HCT116 (cell line): Measurements from ENCODE around the gene EPDR1. TPM values are rescaled to one million over a fixed set of nuclear protein-coding genes. Genes with fewer than 3 reads are reported as not detected.

Experiments used
- ATAC-seq: fragments of 200-7000 bp; cut with Tn5 transposase; 2 replicates; pipeline ENCODE4 v1.9.1; 2020; ENCODE audit warnings: mild to moderate bottlenecking, moderate library complexity
- BruUV-seq: library from RNA; stranded (reverse); fragments of 400-500 nt; replicated peaks from 2 replicates; lab custom pipeline; 2021; lab: Mats Ljungman, UMichigan
- CTCF ChIA-PET: fragments of 300-600 bp; sonication (Branson Sonifier 250); formaldehyde crosslinking; loops from one replicate; lab custom pipeline; 2021; ENCODE audit warnings: antibody characterized with exemption; lab: Charles Lee
- POLR2A ChIA-PET: fragments of 300-600, 350-600 bp; sonication (Branson Sonifier 250); formaldehyde crosslinking; loops from one replicate; lab custom pipeline; 2021; ENCODE audit warnings: antibody characterized with exemption; lab: Charles Lee
- RAD21 ChIA-PET, 2 experiments: fragments of 300-600 bp; sonication (Branson Sonifier 250); formaldehyde crosslinking; loops; one replicate each; lab custom pipeline; 2023; ENCODE audit warnings: low total read pairs in 2 of 2; ENCODE audit not compliant: uncharacterized antibody in 2 of 2, unreplicated experiment in 2 of 2, low non-redundant PET in 1 of 2; lab: Charles Lee
- DNase-seq: peaks from one replicate; pipeline ENCODE4 v3.0.0-alpha.2; 2010; ENCODE audit warnings: low read depth, low spot score
- H2AFZ ChIP-seq: fragments of 200-600 bp; shearing (Covaris generic), sonication (generic); 2 replicates; pipeline ENCODE4 v1.6.1; 2017; ENCODE audit warnings: low read depth, mixed run types, mixed read lengths, antibody characterized with exemption, low read length; ENCODE audit not compliant: poor library complexity, severe bottlenecking
- H3K27ac ChIP-seq: 2 replicates; pipeline ENCODE4 v1.5.1; 2012; ENCODE audit warnings: low read depth, low read length
- H3K27me3 ChIP-seq: fragments of 200-600 bp; sonication (generic); 2 replicates; pipeline ENCODE4 v1.6.1; 2016; ENCODE audit warnings: mixed run types, low read length, mixed read lengths; ENCODE audit not compliant: insufficient read depth
- H3K36me3 ChIP-seq, 2 experiments: fragments of 200-500 bp in 1 of 2; fragments of 200-600 bp in 1 of 2; sonication (Bioruptor generic) in 1 of 2; sonication (generic) in 1 of 2; 2 replicates each; pipeline versions ENCODE4 v1.5.1 to v1.6.1; 2014 to 2016; ENCODE audit warnings: low read length in 2 of 2, inconsistent platforms in 1 of 2, mixed read lengths in 1 of 2, mixed run types in 1 of 2; ENCODE audit not compliant: insufficient read depth in 2 of 2, control insufficient read depth in 1 of 2
- H3K4me1 ChIP-seq, 2 experiments: fragments of 200-600 bp in 1 of 2; sonication (generic) in 1 of 2; 2 replicates each; pipeline versions ENCODE4 v1.5.1 to v1.6.1; 2012 to 2017; ENCODE audit warnings: low read length in 2 of 2, inconsistent platforms in 1 of 2, mild to moderate bottlenecking in 1 of 2, mixed read lengths in 1 of 2, mixed run types in 1 of 2, moderate library complexity in 1 of 2; ENCODE audit not compliant: insufficient read depth in 2 of 2, control insufficient read depth in 1 of 2
- H3K4me2 ChIP-seq: fragments of 200-600 bp; sonication (generic); 2 replicates; pipeline ENCODE4 v1.6.1; 2017; ENCODE audit warnings: mixed run types, low read length, mixed read lengths
- H3K4me3 ChIP-seq, 2 experiments: fragments of 200-600 bp in 1 of 2; sonication (generic) in 1 of 2; replicated peaks in 1 of 2; 2 replicates each; pipeline ENCODE4 v1.5.1; 2011 to 2016; ENCODE audit warnings: low read length in 2 of 2, control low read depth in 1 of 2, low read depth in 1 of 2, mild to moderate bottlenecking in 1 of 2, mixed read lengths in 1 of 2, mixed run types in 1 of 2
- H3K79me2 ChIP-seq: fragments of 200-600 bp; sonication (generic); 2 replicates; pipeline ENCODE4 v1.6.1; 2017; ENCODE audit warnings: mild to moderate bottlenecking, mixed run types, low read length, moderate library complexity, mixed read lengths; ENCODE audit not compliant: insufficient read depth
- H3K9ac ChIP-seq: fragments of 200-600 bp; sonication (generic); 2 replicates; pipeline ENCODE4 v1.6.1; 2016; ENCODE audit warnings: low read length, mixed read lengths
- H3K9me2 ChIP-seq: fragments of 200-600 bp; sonication (generic), shearing (Covaris generic); 2 replicates; pipeline ENCODE4 v1.6.1; 2017; ENCODE audit warnings: mixed run types, mild to moderate bottlenecking, moderate library complexity; ENCODE audit not compliant: insufficient read depth
- H3K9me3 ChIP-seq, 2 experiments: fragments of 200-500 bp in 1 of 2; fragments of 200-600 bp in 1 of 2; sonication (Bioruptor generic) in 1 of 2; sonication (generic) in 1 of 2; 2 replicates each; pipeline ENCODE4 v1.6.1; 2014 to 2017; ENCODE audit warnings: low read length in 2 of 2, mixed read lengths in 2 of 2, inconsistent platforms in 1 of 2, low read depth in 1 of 2, mild to moderate bottlenecking in 1 of 2, mixed run types in 1 of 2, moderate library complexity in 1 of 2; ENCODE audit not compliant: control insufficient read depth in 1 of 2, insufficient read depth in 1 of 2
- H4K20me1 ChIP-seq: fragments of 200-600 bp; sonication (generic), shearing (Covaris generic); 2 replicates; pipeline ENCODE4 v1.6.1; 2017; ENCODE audit warnings: mixed run types, mild to moderate bottlenecking, moderate library complexity; ENCODE audit not compliant: insufficient read depth
- CEBPB ChIP-seq: IDR thresholded peaks from 2 replicates; pipeline ENCODE4 v1.6.1; 2012; ENCODE audit warnings: low read depth
- EGR1 ChIP-seq: IDR thresholded peaks from 2 replicates; pipeline ENCODE4 v1.6.1; 2012; ENCODE audit warnings: low read depth
- EZH2phosphoT487 ChIP-seq: fragments of 200-600 bp; IDR thresholded peaks from 2 replicates; pipeline ENCODE4 v1.6.1; 2018; ENCODE audit warnings: antibody characterized with exemption, borderline replicate concordance
- FOSL1 ChIP-seq: IDR thresholded peaks from 2 replicates; pipeline ENCODE4 v1.6.1; 2012; ENCODE audit warnings: low read depth
- JUND ChIP-seq: IDR thresholded peaks from 2 replicates; pipeline ENCODE4 v1.6.1; 2012
- POLR2A ChIP-seq: IDR thresholded peaks from 2 replicates; pipeline ENCODE4 v1.7.0; 2011; ENCODE audit warnings: borderline replicate concordance; ENCODE audit not compliant: insufficient read depth, insufficient read length; ENCODE audit errors: extremely low read depth
- REST ChIP-seq: IDR thresholded peaks from 2 replicates; pipeline ENCODE4 v1.6.1; 2012; ENCODE audit warnings: low read depth
- SIN3A ChIP-seq: IDR thresholded peaks from 2 replicates; pipeline ENCODE4 v1.6.1; 2012; ENCODE audit warnings: low read depth
- SRF ChIP-seq: IDR thresholded peaks from 2 replicates; pipeline ENCODE4 v1.6.1; 2012; ENCODE audit warnings: low read depth
- TCF7L2 ChIP-seq: IDR thresholded peaks from 2 replicates; pipeline ENCODE4 v1.7.0; 2011; ENCODE audit warnings: borderline replicate concordance, inconsistent platforms; ENCODE audit not compliant: insufficient read depth, insufficient read length; ENCODE audit errors: extremely low read depth
- YY1 ChIP-seq: IDR thresholded peaks from 2 replicates; pipeline ENCODE4 v1.6.1; 2011; ENCODE audit warnings: low read length, low read depth, moderate library complexity, mild to moderate bottlenecking; ENCODE audit not compliant: insufficient replicate concordance; ENCODE audit errors: extremely low read depth
- intact Hi-C: fragments of 100-400 bp; cut with micrococcal nuclease; formaldehyde crosslinking; loops from 2 replicates; pipeline ENCODE4 v1.10.0; 2022
- total RNA-seq: library from RNA; stranded (reverse); gene quantifications from one replicate; pipeline ENCODE4 v1.2.1, GENCODE V29; 2021; ENCODE audit not compliant: unreplicated experiment

EPDR1 gene
- total RNA-seq, 1 experiment from 2014 or later = 8.0 TPM

GRCh38 chr7:37974711-37975110 lies 54.3 kb downstream of the EPDR1 start (continued):
- TF ChIP-seq REST (no peak), YY1 (no peak), EGR1 (no peak), EZH2phosphoT487 (no peak), CEBPB (no peak)

DNA sequence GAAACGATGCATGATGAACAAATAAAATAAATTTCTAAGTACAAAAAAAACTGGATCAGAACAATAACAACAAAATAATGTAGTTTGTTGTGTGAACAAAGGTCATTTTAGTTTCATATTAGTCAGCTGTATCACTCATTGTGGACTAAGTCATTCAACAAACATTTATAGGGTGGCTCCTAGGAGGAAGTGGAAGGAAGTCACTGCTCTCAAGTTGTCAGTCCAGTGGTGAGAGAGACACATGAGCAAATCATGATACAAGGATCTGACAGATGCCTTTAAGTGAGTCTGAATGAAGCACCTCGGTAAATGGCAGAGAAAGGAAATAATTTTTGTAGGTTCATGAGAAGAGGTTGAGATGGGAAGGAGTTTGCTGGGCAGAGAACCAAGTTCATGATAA lies 56.8 kb downstream of the EPDR1 start:
- Histone ChIP-seq H3K79me2 (no peaks in the 10 kb centered on the region), H3K9me2 (no peaks in the 10 kb centered on the region), H3K4me2 (no peak overlapping the region), H3K9me3 (no peaks in the 10 kb centered on the region), H3K27me3 (no peaks in the 10 kb centered on the region), H3K27ac (no peak overlapping the region), H3K4me1 (no peaks in the 10 kb centered on the region), H2AFZ (no peak overlapping the region), H3K4me3 (no peak overlapping the region), H3K36me3 (no peaks in the 10 kb centered on the region), H3K9ac (no peak overlapping the region), H4K20me1 (no peaks in the 10 kb centered on the region)
- ChIA-PET CTCF (no interaction called here), POLR2A (no interaction called here), RAD21 (no interaction called here)
- DNase-seq = no peak
- no TSS peak for BruUV-seq
- intact Hi-C loops = no loop called here
- ATAC-seq = no peak
- TF ChIP-seq SIN3A = no peak
- no peak for TF ChIP-seq TCF7L2
- TF ChIP-seq JUND = no peak
- TF ChIP-seq POLR2A = no peak
- no peak for TF ChIP-seq SRF
- no peak for TF ChIP-seq YY1
- no peak for TF ChIP-seq FOSL1
